Smooth muscle cell (in vitro differentiated cells): ENCODE data around the gene DACT1. TPM values are rescaled to one million over a fixed set of nuclear protein-coding genes. Genes with fewer than 3 reads are reported as not detected.

Experiments used
- polyA plus RNA-seq: library from polyadenylated mRNA; unstranded; fragments of >200 nt; fragmentation: Nextera tagmentation; extraction: Ambion mirVana; gene quantifications from 2 replicates; pipeline ENCODE4 v1.2.1, GENCODE V29; 2016
- total RNA-seq: library from RNA; depleted of rRNA; stranded (reverse); fragments of >200 nt; gene quantifications from 2 replicates; pipeline ENCODE4 v1.2.3, GENCODE V29; 2014

DACT1 gene
- total and polyA plus RNA-seq, 2 experiments from 2014 or later = 91.4 to 92.4 TPM

Other genes with a start within 250 kb of the DACT1 start
- not detected in 2 replicates for gene TOMM20L, start 242.0 kb upstream of the DACT1 start, total RNA-seq
- gene TOMM20L, start 242.0 kb upstream of the DACT1 start, polyA plus RNA-seq = not detected in 2 replicates
- gene TIMM9, start 210.4 kb upstream of the DACT1 start, total RNA-seq = 42.2 and 51.8 TPM in 2 replicates
- 40.2 and 48.7 TPM in 2 replicates for gene TIMM9, start 210.4 kb upstream of the DACT1 start, polyA plus RNA-seq
- 19.9 and 20.0 TPM in 2 replicates for gene KIAA0586, start 210.2 kb upstream of the DACT1 start, total RNA-seq
- 6.5 and 8.5 TPM in 2 replicates for gene KIAA0586, start 210.2 kb upstream of the DACT1 start, polyA plus RNA-seq